MCF 10A (cell line): ENCODE data around the gene RRAGA. TPM values are rescaled to one million over a fixed set of nuclear protein-coding genes. Genes with fewer than 3 reads are reported as not detected.

Source experiments
- Bru-seq: library from RNA; stranded (reverse); fragments of 400-500 nt; gene quantifications from one replicate; lab custom pipeline; 2021; lab: Mats Ljungman, UMichigan
- BruChase-seq, 2 experiments: library from RNA; stranded (reverse); fragments of 400-500 nt; gene quantifications; one replicate each; lab custom pipeline; 2021; lab: Mats Ljungman, UMichigan
- BruUV-seq: library from RNA; stranded (reverse); fragments of 400-500 nt; replicated peaks from 2 replicates; lab custom pipeline; 2021; lab: Mats Ljungman, UMichigan
- CTCF ChIA-PET: fragments of 300-600 bp; sonication (Branson Sonifier 250); formaldehyde crosslinking; extraction: SDS; loops from one replicate; lab custom pipeline; 2021; ENCODE audit warnings: antibody characterized with exemption, inconsistent platforms; lab: Yijun Ruan, JAX
- POLR2A ChIA-PET: fragments of 300-600, 350-650 bp; sonication (Branson Sonifier 250); formaldehyde crosslinking; extraction: SDS; loops from one replicate; lab custom pipeline; 2020; ENCODE audit warnings: antibody characterized with exemption, inconsistent platforms; lab: Yijun Ruan, JAX
- DNase-seq: peaks from one replicate; pipeline ENCODE4 v3.0.0-alpha.2; 2018; ENCODE audit not compliant: unreplicated experiment
- H3K27ac Mint-ChIP-seq: one replicate; pipeline ENCODE4 v1.8.0; 2022; ENCODE audit warnings: mild to moderate bottlenecking, low read depth, mixed read lengths; ENCODE audit not compliant: unreplicated experiment
- H3K27me3 Mint-ChIP-seq: one replicate; pipeline ENCODE4 v1.8.0; 2022; ENCODE audit warnings: mixed read lengths; ENCODE audit not compliant: insufficient read depth, unreplicated experiment
- H3K36me3 Mint-ChIP-seq: one replicate; pipeline ENCODE4 v1.8.0; 2022; ENCODE audit warnings: mild to moderate bottlenecking, moderate library complexity, mixed read lengths; ENCODE audit not compliant: insufficient read depth, unreplicated experiment
- H3K4me1 Mint-ChIP-seq: one replicate; pipeline ENCODE4 v1.8.0; 2022; ENCODE audit warnings: mixed read lengths; ENCODE audit not compliant: insufficient read depth, unreplicated experiment
- H3K4me3 Mint-ChIP-seq: one replicate; pipeline ENCODE4 v1.8.0; 2022; ENCODE audit warnings: mild to moderate bottlenecking, moderate library complexity, mixed read lengths; ENCODE audit not compliant: unreplicated experiment
- H3K9me3 Mint-ChIP-seq: one replicate; pipeline ENCODE4 v1.8.0; 2022; ENCODE audit warnings: mixed read lengths; ENCODE audit not compliant: unreplicated experiment
- intact Hi-C: fragments of 100-400 bp; cut with micrococcal nuclease; formaldehyde crosslinking; loops from 2 replicates; pipeline ENCODE4 v1.14.1; 2022
- long read RNA-seq: library from polyadenylated mRNA; stranded (forward); transcript quantifications from one replicate; pipeline ENCODE4 v2.0.0, GENCODE V29; 2022
- total RNA-seq: library from RNA; stranded (reverse); gene quantifications from 2 replicates; pipeline ENCODE4 v1.2.3, GENCODE V29; 2022
- TF ChIP-seq, protein P1 (sequence below): fragments of 200-600 bp; IDR thresholded peaks from one replicate; pipeline ENCODE4 v1.8.0; 2022; ENCODE audit warnings: antibody characterized with exemption, mild to moderate bottlenecking; ENCODE audit not compliant: unreplicated experiment

Gene RRAGA
- total RNA-seq: 44.0 and 50.3 TPM in 2 replicates
- percentile 94 among the genes with signal in this experiment for Bru-seq, nascent RNA
- percentile 96 among the genes with signal in this experiment for BruChase-seq, experiment 1, labeled RNA remaining after a 6-hour chase
- BruChase-seq, experiment 2, labeled RNA remaining after a 2-hour chase: percentile 99 among the genes with signal in this experiment
- long read RNA-seq, transcript RRAGA-201 (1 exons, 1,589 nt): major isoform, 149 of 149 reads
- long read RNA-seq, partial matches to known transcripts: 0 of 149 reads
- long read RNA-seq, other reads (novel, unspliced or antisense): 0 of 149 reads

GRCh38 chr9:19048966-19049916, at the start of gene RRAGA:
Gene RRAGA, plus strand, starts transcription at chr9:19049427. Its CDS starts 233 bp downstream, at chr9:19049660.
- Mint-ChIP-seq H3K9me3 (no peaks in the 10 kb centered on the region), H3K27me3 (no peaks in the 10 kb centered on the region), H3K27ac (peak within 1 kb of the TSS; percentile 96), H3K36me3 (peaks cover 7% of the 10 kb centered on the region), H3K4me1 (peaks cover 6% of the 10 kb centered on the region), H3K4me3 (peak within 1 kb of the TSS; percentile 82)
- TF ChIP-seq, protein P1, sequence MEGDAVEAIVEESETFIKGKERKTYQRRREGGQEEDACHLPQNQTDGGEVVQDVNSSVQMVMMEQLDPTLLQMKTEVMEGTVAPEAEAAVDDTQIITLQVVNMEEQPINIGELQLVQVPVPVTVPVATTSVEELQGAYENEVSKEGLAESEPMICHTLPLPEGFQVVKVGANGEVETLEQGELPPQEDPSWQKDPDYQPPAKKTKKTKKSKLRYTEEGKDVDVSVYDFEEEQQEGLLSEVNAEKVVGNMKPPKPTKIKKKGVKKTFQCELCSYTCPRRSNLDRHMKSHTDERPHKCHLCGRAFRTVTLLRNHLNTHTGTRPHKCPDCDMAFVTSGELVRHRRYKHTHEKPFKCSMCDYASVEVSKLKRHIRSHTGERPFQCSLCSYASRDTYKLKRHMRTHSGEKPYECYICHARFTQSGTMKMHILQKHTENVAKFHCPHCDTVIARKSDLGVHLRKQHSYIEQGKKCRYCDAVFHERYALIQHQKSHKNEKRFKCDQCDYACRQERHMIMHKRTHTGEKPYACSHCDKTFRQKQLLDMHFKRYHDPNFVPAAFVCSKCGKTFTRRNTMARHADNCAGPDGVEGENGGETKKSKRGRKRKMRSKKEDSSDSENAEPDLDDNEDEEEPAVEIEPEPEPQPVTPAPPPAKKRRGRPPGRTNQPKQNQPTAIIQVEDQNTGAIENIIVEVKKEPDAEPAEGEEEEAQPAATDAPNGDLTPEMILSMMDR: peak; percentile 83
- ChIA-PET CTCF (interaction anchor here (0.5 to 2.0 kb wide), 29 partner anchors 11 to 800 kb away, joined by 3 to 36 read pairs (median 4); partner anchors contain the start of gene DENND4C), POLR2A (interaction anchor here (0.7 to 4.8 kb wide), 26 partner anchors 9 to 811 kb away, joined by 3 to 49 read pairs (median 4); partner anchors contain the start of genes DENND4C, HAUS6 and RPS6)
- BruUV-seq: TSS peak; percentile 77
- DNase-seq: peak; percentile 96
- intact Hi-C loops: loop anchor here (1.0 to 10.0 kb wide), 4 partner anchors 125 to 408 kb away; partner anchors contain the start of gene DENND4C

GRCh38 chr9:19000133-19000532, 49.1 kb upstream of the RRAGA start:
- H3K27ac Mint-ChIP-seq: no peak overlapping the region
- ChIA-PET POLR2A (no interaction called here), CTCF (interaction anchor here (0.6 kb wide), 1 partner anchor 823 kb away, joined by 4 read pairs; no protein-coding TSS in a partner anchor)
- H3K9me3 Mint-ChIP-seq: peaks cover 17% of the 10 kb centered on the region
- intact Hi-C loops: no loop called here
- H3K4me1 Mint-ChIP-seq: no peaks in the 10 kb centered on the region
- H3K4me3 Mint-ChIP-seq: no peak overlapping the region
- no TSS peak for BruUV-seq
- DNase-seq: no peak
- no peaks in the 10 kb centered on the region for H3K36me3 Mint-ChIP-seq
- H3K27me3 Mint-ChIP-seq: no peaks in the 10 kb centered on the region
- TF ChIP-seq, protein P1: no peak

GRCh38 chr9:19009391-19009965, 39.7 kb upstream of the RRAGA start:
- CTCF ChIA-PET: interaction anchor here (0.6 to 4.1 kb wide), 4 partner anchors 19 to 1199 kb away, joined by 3 to 15 read pairs (median 4); no protein-coding TSS in a partner anchor
- Mint-ChIP-seq H3K36me3 (no peaks in the 10 kb centered on the region), H3K9me3 (no peaks in the 10 kb centered on the region), H3K4me3 (no peak overlapping the region), H3K4me1 (no peaks in the 10 kb centered on the region), H3K27me3 (no peaks in the 10 kb centered on the region), H3K27ac (no peak overlapping the region)
- TF ChIP-seq, protein P1: no peak
- DNase-seq: no peak
- POLR2A ChIA-PET: interaction anchor here (0.7 kb wide), 1 partner anchor 1664 kb away, joined by 3 read pairs; no protein-coding TSS in a partner anchor
- intact Hi-C loops: no loop called here
- no TSS peak for BruUV-seq
